K562 (cell line): ENCODE data around the gene ABR. TPM values are rescaled to one million over a fixed set of nuclear protein-coding genes. Genes with fewer than 3 reads are reported as not detected.

Source experiments
- ATAC-seq: fragments of 200-7000 bp; cut with Tn5 transposase; 3 replicates; pipeline ENCODE4 v1.9.1; 2020; ENCODE audit warnings: moderate library complexity
- BruUV-seq: library from RNA; stranded (reverse); fragments of 400-500 nt; replicated peaks from 2 replicates; lab custom pipeline; 2021; lab: Mats Ljungman, UMichigan
- CTCF ChIA-PET: fragments of 300-600 bp; formaldehyde crosslinking; extraction: SDS; loops from one replicate; lab custom pipeline; 2021; ENCODE audit warnings: low intra/inter-chr PET ratio; lab: Yijun Ruan, JAX
- POLR2A ChIA-PET: fragments of 300-600, 350-650 bp; sonication (Branson Sonifier 250); formaldehyde crosslinking; extraction: SDS; loops from one replicate; lab custom pipeline; 2021; ENCODE audit warnings: antibody characterized with exemption, inconsistent platforms; lab: Yijun Ruan, JAX
- DNase-seq, 4 experiments: peaks; one replicate each; pipeline versions ENCODE4 v3.0.0 to v3.0.0-alpha.2; 2011 to 2018; ENCODE audit warnings: low spot score in 3 of 4, mixed read lengths in 3 of 4; ENCODE audit errors: extremely low read depth in 1 of 4
- FAIRE-seq: peaks from 2 replicates; lab custom pipeline; 2011; peaks lifted over from hg19 to GRCh38; lab: Jason Lieb, UNC
- H2AFZ ChIP-seq: 2 replicates; pipeline ENCODE4 v1.6.0; 2011; ENCODE audit warnings: low read depth, low read length, control low read depth, inconsistent platforms
- H3K27ac ChIP-seq: fragments of 200-600 bp; 3 replicates; pipeline ENCODE4 v1.8.0; 2011; ENCODE audit warnings: low read depth, mild to moderate bottlenecking, control low read depth, inconsistent platforms, low read length, moderate library complexity, mixed read lengths; ENCODE audit errors: extremely low read depth
- H3K27me3 ChIP-seq, 2 experiments: fragments of 300-600 bp in 1 of 2; 2 replicates in 1 of 2; 3 replicates in 1 of 2; pipeline versions ENCODE4 v1.6.0 to v1.8.0; 2011; ENCODE audit warnings: inconsistent platforms in 2 of 2, low read length in 2 of 2, mild to moderate bottlenecking in 1 of 2, mixed read lengths in 1 of 2, moderate library complexity in 1 of 2; ENCODE audit not compliant: control insufficient read depth in 2 of 2, insufficient read depth in 2 of 2
- H3K36me3 ChIP-seq: fragments of 300-600 bp; 3 replicates; pipeline ENCODE4 v1.8.0; 2011; ENCODE audit warnings: mild to moderate bottlenecking, low read length, inconsistent platforms; ENCODE audit not compliant: control insufficient read depth, insufficient read depth
- H3K4me1 ChIP-seq, 2 experiments: fragments of 200-600 bp in 1 of 2; replicated peaks in 1 of 2; 2 replicates in 1 of 2; 3 replicates in 1 of 2; pipeline versions ENCODE4 v1.5.1 to v1.8.0; 2011; ENCODE audit warnings: inconsistent platforms in 2 of 2, low read length in 2 of 2, mild to moderate bottlenecking in 1 of 2, mixed read lengths in 1 of 2, moderate library complexity in 1 of 2; ENCODE audit not compliant: control insufficient read depth in 2 of 2, insufficient read depth in 2 of 2
- H3K4me2 ChIP-seq: 2 replicates; pipeline ENCODE4 v1.6.1; 2011; ENCODE audit warnings: low read length, control low read depth, inconsistent platforms, mixed read lengths; ENCODE audit not compliant: insufficient read depth
- H3K4me3 ChIP-seq: fragments of 200-600 bp; sonication (generic), shearing (Covaris generic); 2 replicates; pipeline ENCODE4 v1.5.1; 2016; ENCODE audit warnings: control low read depth, inconsistent platforms
- H3K79me2 ChIP-seq: fragments of 200-600 bp; 3 replicates; pipeline ENCODE4 v1.8.0; 2011; ENCODE audit warnings: low read length, inconsistent platforms; ENCODE audit not compliant: control insufficient read depth, insufficient read depth
- H3K9ac ChIP-seq, 2 experiments: 2 replicates each; pipeline versions ENCODE4 v1.6.0 to v1.6.1; 2011; ENCODE audit warnings: low read depth in 2 of 2, low read length in 2 of 2, control low read depth in 1 of 2, inconsistent platforms in 1 of 2, mild to moderate bottlenecking in 1 of 2, mixed read lengths in 1 of 2; ENCODE audit not compliant: insufficient read depth in 1 of 2
- H3K9me1 ChIP-seq: one replicate; pipeline ENCODE4 v1.6.0; 2011; ENCODE audit warnings: inconsistent platforms, mild to moderate bottlenecking, low read length, moderate library complexity; ENCODE audit not compliant: control insufficient read depth, insufficient read depth
- H3K9me3 ChIP-seq: replicated peaks from 2 replicates; pipeline ENCODE4 v1.5.1; 2011; ENCODE audit warnings: low read depth, low read length, inconsistent platforms; ENCODE audit not compliant: control insufficient read depth, insufficient read depth
- H4K20me1 ChIP-seq: replicated peaks from 2 replicates; pipeline ENCODE4 v1.6.1; 2011; ENCODE audit warnings: low read length, inconsistent platforms, mixed read lengths; ENCODE audit not compliant: control insufficient read depth, insufficient read depth
- CEBPG ChIP-seq, 3 experiments: fragments of 200-800 bp in 1 of 3; sonication (Bioruptor generic) in 1 of 3; sonication (generic) in 1 of 3; formaldehyde crosslinking in 1 of 3; IDR thresholded peaks in 2 of 3; conservative IDR thresholded peaks in 1 of 3; 2 replicates each; pipeline versions ENCODE4 v1.6.1 to v1.8.0; 2016 to 2022; ENCODE audit warnings: missing compliant biosample characterization in 2 of 3, missing genetic modification characterization in 2 of 3, mild to moderate bottlenecking in 1 of 3, missing genetic modification reagents in 1 of 3
- DACH1 ChIP-seq: fragments of 450-650 bp; IDR thresholded peaks from 2 replicates; pipeline ENCODE4 v1.6.1; 2018; ENCODE audit not compliant: partially characterized antibody
- HMBOX1 ChIP-seq: sonication (generic); IDR thresholded peaks from 2 replicates; pipeline ENCODE4 v1.6.1; 2016
- MCM3 ChIP-seq: fragments of 450-650 bp; IDR thresholded peaks from 2 replicates; pipeline ENCODE4 v1.6.1; 2016
- POLR2H ChIP-seq: IDR thresholded peaks from 2 replicates; pipeline ENCODE4 v1.6.1; 2016; ENCODE audit warnings: missing genetic modification characterization, low read depth, mild to moderate bottlenecking, control low read depth, missing compliant biosample characterization, moderate library complexity
- SRF ChIP-seq, 2 experiments: fragments of 250-450, 450-650 bp in 1 of 2; sonication (Bioruptor Pico) in 1 of 2; sonication (generic) in 1 of 2; formaldehyde crosslinking; IDR thresholded peaks; 2 replicates each; pipeline versions ENCODE4 v1.5.0 to v1.5.1; 2020 to 2022; ENCODE audit warnings: mild to moderate bottlenecking in 1 of 2, missing genetic modification reagents in 1 of 2
- TCF3 ChIP-seq: sonication (generic); formaldehyde crosslinking; IDR thresholded peaks from 2 replicates; pipeline ENCODE4 v1.4.0; 2020; ENCODE audit warnings: mild to moderate bottlenecking, missing genetic modification reagents
- TCF7L2 ChIP-seq: fragments of 150-350 bp; IDR thresholded peaks from 2 replicates; pipeline ENCODE4 v1.6.1; 2016; ENCODE audit warnings: low read depth, mild to moderate bottlenecking, low read length, moderate library complexity
- WGBS: fragments of 100-300 bp; shearing (Covaris generic); methylation state at CpG from one replicate; pipeline ENCODE4 v1.1.6; 2016; ENCODE audit warnings: low coverage, mixed read lengths; ENCODE audit not compliant: insufficient coverage; ENCODE audit errors: missing lambda C conversion rate; 5-methylcytosine and 5-hydroxymethylcytosine counted together
- in situ Hi-C: fragments of 300-500 bp; cut with MboI; formaldehyde crosslinking; loops from 4 replicates; pipeline ENCODE4 v1.15.0; 2018; ENCODE audit warnings: inconsistent platforms, mixed read lengths
- intact Hi-C: fragments of 100-400 bp; cut with micrococcal nuclease; formaldehyde crosslinking; loops from 2 replicates; pipeline ENCODE4 v1.14.2; 2022
- polyA plus RNA-seq, 8 experiments: library from polyadenylated mRNA; depleted of rRNA in 4 of 8; stranded (reverse) in 5 of 8; unstranded in 3 of 8; fragments of >200 nt; fragmentation: Nextera tagmentation in 2 of 8; fragmentation: Illumina TruSeq in 1 of 8; extraction: Ambion mirVana in 2 of 8; extraction: Trizol in 1 of 8; gene quantifications; 2 replicates each; pipeline versions ENCODE4 v1.2.1 to v1.2.3, GENCODE V29; 2011 to 2014; ENCODE audit warnings: inconsistent platforms in 1 of 8, missing spikeins in 1 of 8
- total RNA-seq, 7 experiments: library from RNA; depleted of rRNA in 6 of 7; stranded (reverse); fragments of >200 nt in 6 of 7; fragmentation: Illumina TruSeq in 2 of 7; extraction: Trizol in 2 of 7; gene quantifications; 2 replicates each; pipeline versions ENCODE4 v1.2.1 to v1.2.3, GENCODE V29; 2011 to 2021; ENCODE audit warnings: low replicate concordance in 1 of 7

ABR gene
- total and polyA plus RNA-seq, 9 of the 15 experiments (the other 6 are each of a cell fraction or from before 2014, with no cell fraction given): 0.07 to 1.6 (median 0.37) TPM; not detected in 1

- DNase-seq: no peak
- Histone ChIP-seq H3K79me2 (no peaks in the 10 kb centered on the region), H3K27ac (no peak overlapping the region), H3K27me3 (peaks cover 15 to 39% of the 10 kb centered on the region in 2 experiments; a peak in 4 of 5 replicates), H3K9me1 (no peaks in the 10 kb centered on the region), H2AFZ (no peak overlapping the region), H3K36me3 (no peaks in the 10 kb centered on the region), H3K4me2 (no peak overlapping the region), H3K4me3 (no peak overlapping the region), H4K20me1 (no peaks in the 10 kb centered on the region; the same call in 1 of the 2 replicates), H3K9me3 (no peaks in the 10 kb centered on the region), H3K4me1 (peaks cover 0 to 9% of the 10 kb centered on the region in 2 experiments; a peak in 2 of 5 replicates), H3K9ac (no peak overlapping the region)
- under 1% methylated on average over 15 of the region's 24 CpGs for WGBS
- in situ Hi-C loops: no loop called here
- no peak for ATAC-seq
- FAIRE-seq: no peak
- no TSS peak for BruUV-seq
- CTCF ChIA-PET: no interaction called here
- intact Hi-C loops: no loop called here
- POLR2A ChIA-PET: no interaction called here
- TF ChIP-seq TCF3: no peak
- TF ChIP-seq POLR2H (tag): no peak
- no peak for TF ChIP-seq DACH1
- TF ChIP-seq SRF (CRISPR knock-in tag; IDR thresholded peaks at IDR 0.05): no peak
- no peak for TF ChIP-seq MCM3
- TF ChIP-seq TCF7L2: no peak
- no peak for TF ChIP-seq HMBOX1
- TF ChIP-seq CEBPG (CRISPR knock-in tag; IDR thresholded peaks at IDR 0.05): no peak
- TF ChIP-seq CEBPG (tag; conservative IDR thresholded peaks at IDR 0.05 in 1 of 2, IDR thresholded peaks at IDR 0.05 in 1 of 2): no peak
Measured at GRCh38 chr17:1107777-1108477, 71.9 kb downstream of the ABR start.
